Measurements from ENCODE around the gene PPM1J.

DNA sequence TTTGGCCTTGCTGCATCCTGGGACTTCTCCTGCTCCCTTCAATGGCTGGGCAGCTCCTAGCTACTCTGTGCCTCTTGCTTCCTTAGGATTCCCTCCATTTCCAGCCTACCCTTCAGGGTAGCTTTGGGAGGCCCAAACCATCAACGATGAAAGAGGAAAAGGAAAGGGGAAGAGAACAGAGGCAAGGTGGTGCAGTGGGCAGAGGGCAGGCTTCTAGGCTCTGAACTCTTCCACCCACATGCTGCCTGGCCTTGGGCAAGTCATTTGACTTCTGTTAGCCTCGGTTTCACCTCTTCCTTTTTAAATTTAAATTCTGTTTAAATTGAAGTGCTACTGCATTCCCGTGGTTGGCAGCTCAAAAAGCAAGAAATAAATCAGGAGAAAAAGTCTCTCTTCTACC lies 5.7 kb upstream of the PPM1J start:
- TF ChIP-seq, protein P1, sequence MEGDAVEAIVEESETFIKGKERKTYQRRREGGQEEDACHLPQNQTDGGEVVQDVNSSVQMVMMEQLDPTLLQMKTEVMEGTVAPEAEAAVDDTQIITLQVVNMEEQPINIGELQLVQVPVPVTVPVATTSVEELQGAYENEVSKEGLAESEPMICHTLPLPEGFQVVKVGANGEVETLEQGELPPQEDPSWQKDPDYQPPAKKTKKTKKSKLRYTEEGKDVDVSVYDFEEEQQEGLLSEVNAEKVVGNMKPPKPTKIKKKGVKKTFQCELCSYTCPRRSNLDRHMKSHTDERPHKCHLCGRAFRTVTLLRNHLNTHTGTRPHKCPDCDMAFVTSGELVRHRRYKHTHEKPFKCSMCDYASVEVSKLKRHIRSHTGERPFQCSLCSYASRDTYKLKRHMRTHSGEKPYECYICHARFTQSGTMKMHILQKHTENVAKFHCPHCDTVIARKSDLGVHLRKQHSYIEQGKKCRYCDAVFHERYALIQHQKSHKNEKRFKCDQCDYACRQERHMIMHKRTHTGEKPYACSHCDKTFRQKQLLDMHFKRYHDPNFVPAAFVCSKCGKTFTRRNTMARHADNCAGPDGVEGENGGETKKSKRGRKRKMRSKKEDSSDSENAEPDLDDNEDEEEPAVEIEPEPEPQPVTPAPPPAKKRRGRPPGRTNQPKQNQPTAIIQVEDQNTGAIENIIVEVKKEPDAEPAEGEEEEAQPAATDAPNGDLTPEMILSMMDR (IDR thresholded peaks at IDR 0.05) = no peak
- no peak for TF ChIP-seq POLR2A (IDR thresholded peaks at IDR 0.05)

All from body of pancreas (tissue), 4 donors.